ENCODE results near the gene DPH6. TPM values are rescaled to one million over a fixed set of nuclear protein-coding genes. Genes with fewer than 3 reads are reported as not detected.
"Not testable (repeated sequence)": the region's sequence is repeated elsewhere in the genome, so short reads cannot be mapped to it uniquely, and the experiment has no call there.

Gene DPH6
- 6.9 TPM for polyA plus RNA-seq (2013, experiment 1 of 2)
- polyA plus RNA-seq (2013, experiment 2 of 2): 6.5 TPM

- Histone ChIP-seq H3K4me1 (ENCODE audit: control insufficient read depth, insufficient read depth, low read length, poor library complexity, severe bottlenecking) (no peaks in the 10 kb centered on the region), H3K9me3 (ENCODE audit: control insufficient read depth, low read length) (no peaks in the 10 kb centered on the region), H3K27ac (ENCODE audit: low read depth, low read length, severe bottlenecking) (peak within 1 kb of the TSS; percentile 98), H3K4me3 (ENCODE audit: extremely low read depth, insufficient read depth, low read length, poor library complexity, severe bottlenecking) (peak within 1 kb of the TSS; percentile 48), H3K36me3 (ENCODE audit: control insufficient read depth, insufficient read depth, low read length) (no peaks in the 10 kb centered on the region)
- WGBS, 2 experiments (ENCODE audit: insufficient coverage in 2 of 2): 37 to 41% methylated on average over 35 to 48 of the region's 66 CpGs
Measured at GRCh38 chr15:35545824-35546510, at the start of gene DPH6. Gene DPH6, minus strand, starts transcription at chr15:35546165. Its CDS starts 24 bp downstream, at chr15:35546141.

GRCh38 chr15:35595656-35596055, 49.7 kb upstream of the DPH6 start:
- H3K27ac ChIP-seq (ENCODE audit: low read depth, low read length, severe bottlenecking): no peak overlapping the region
- H3K36me3 ChIP-seq (ENCODE audit: control insufficient read depth, insufficient read depth, low read length): no peaks in the 10 kb centered on the region
- H3K4me1 ChIP-seq (ENCODE audit: control insufficient read depth, insufficient read depth, low read length, poor library complexity, severe bottlenecking): no peaks in the 10 kb centered on the region
- no peak overlapping the region for H3K4me3 ChIP-seq (ENCODE audit: extremely low read depth, insufficient read depth, low read length, poor library complexity, severe bottlenecking)
- H3K9me3 ChIP-seq (ENCODE audit: control insufficient read depth, low read length): no peaks in the 10 kb centered on the region
- WGBS, 2 experiments (ENCODE audit: insufficient coverage in 2 of 2): no CpG with 5 or more reads among the region's 1 CpG

GRCh38 chr15:35591987-35592386, 46.0 kb upstream of the DPH6 start:
- not testable (repeated sequence) for H3K36me3 ChIP-seq (ENCODE audit: control insufficient read depth, insufficient read depth, low read length); H3K27ac ChIP-seq (ENCODE audit: low read depth, low read length, severe bottlenecking); H3K4me1 ChIP-seq (ENCODE audit: control insufficient read depth, insufficient read depth, low read length, poor library complexity, severe bottlenecking); H3K9me3 ChIP-seq (ENCODE audit: control insufficient read depth, low read length); H3K4me3 ChIP-seq (ENCODE audit: extremely low read depth, insufficient read depth, low read length, poor library complexity, severe bottlenecking)
- no CpG with 5 or more reads among the region's 2 CpGs for WGBS, 2 experiments (ENCODE audit: insufficient coverage in 2 of 2)

- Histone ChIP-seq H3K36me3 (ENCODE audit: control insufficient read depth, insufficient read depth, low read length) (no peaks in the 10 kb centered on the region), H3K4me3 (ENCODE audit: extremely low read depth, insufficient read depth, low read length, poor library complexity, severe bottlenecking) (no peak overlapping the region), H3K27ac (ENCODE audit: low read depth, low read length, severe bottlenecking) (no peak overlapping the region), H3K4me1 (ENCODE audit: control insufficient read depth, insufficient read depth, low read length, poor library complexity, severe bottlenecking) (no peaks in the 10 kb centered on the region), H3K9me3 (ENCODE audit: control insufficient read depth, low read length) (no peaks in the 10 kb centered on the region)
- WGBS, 2 experiments (ENCODE audit: insufficient coverage in 2 of 2): 80 to 86% methylated on average over 1 of the region's 1 CpG
Measured at GRCh38 chr15:35583863-35584528, 38.0 kb upstream of the DPH6 start.

GRCh38 chr15:35580606-35581005, 34.6 kb upstream of the DPH6 start:
- Histone ChIP-seq H3K4me1 (ENCODE audit: control insufficient read depth, insufficient read depth, low read length, poor library complexity, severe bottlenecking) (no peaks in the 10 kb centered on the region), H3K4me3 (ENCODE audit: extremely low read depth, insufficient read depth, low read length, poor library complexity, severe bottlenecking) (no peak overlapping the region), H3K36me3 (ENCODE audit: control insufficient read depth, insufficient read depth, low read length) (no peaks in the 10 kb centered on the region), H3K9me3 (ENCODE audit: control insufficient read depth, low read length) (no peaks in the 10 kb centered on the region), H3K27ac (ENCODE audit: low read depth, low read length, severe bottlenecking) (no peak overlapping the region)
- WGBS, 2 experiments (ENCODE audit: insufficient coverage in 2 of 2): 86 to 100% methylated on average over 1 of the region's 3 CpGs

- no peaks in the 10 kb centered on the region for H3K36me3 ChIP-seq (ENCODE audit: control insufficient read depth, insufficient read depth, low read length)
- no peaks in the 10 kb centered on the region for H3K4me1 ChIP-seq (ENCODE audit: control insufficient read depth, insufficient read depth, low read length, poor library complexity, severe bottlenecking)
- no peak overlapping the region for H3K27ac ChIP-seq (ENCODE audit: low read depth, low read length, severe bottlenecking)
- no CpG with 5 or more reads among the region's 1 CpG for WGBS, 2 experiments (ENCODE audit: insufficient coverage in 2 of 2)
- no peak overlapping the region for H3K4me3 ChIP-seq (ENCODE audit: extremely low read depth, insufficient read depth, low read length, poor library complexity, severe bottlenecking)
- no peaks in the 10 kb centered on the region for H3K9me3 ChIP-seq (ENCODE audit: control insufficient read depth, low read length)
Measured at GRCh38 chr15:35567392-35567791, 21.4 kb upstream of the DPH6 start.

GRCh38 chr15:35566991-35567390, 21.0 kb upstream of the DPH6 start:
- no peak overlapping the region for H3K4me3 ChIP-seq (ENCODE audit: extremely low read depth, insufficient read depth, low read length, poor library complexity, severe bottlenecking)
- no peak overlapping the region for H3K27ac ChIP-seq (ENCODE audit: low read depth, low read length, severe bottlenecking)
- 88 to 90% methylated on average over 3 of the region's 3 CpGs for WGBS, 2 experiments (ENCODE audit: insufficient coverage in 2 of 2)
- H3K9me3 ChIP-seq (ENCODE audit: control insufficient read depth, low read length): no peaks in the 10 kb centered on the region
- no peaks in the 10 kb centered on the region for H3K4me1 ChIP-seq (ENCODE audit: control insufficient read depth, insufficient read depth, low read length, poor library complexity, severe bottlenecking)
- H3K36me3 ChIP-seq (ENCODE audit: control insufficient read depth, insufficient read depth, low read length): no peaks in the 10 kb centered on the region

- Histone ChIP-seq H3K4me1 (ENCODE audit: control insufficient read depth, insufficient read depth, low read length, poor library complexity, severe bottlenecking) (no peaks in the 10 kb centered on the region), H3K4me3 (ENCODE audit: extremely low read depth, insufficient read depth, low read length, poor library complexity, severe bottlenecking) (no peak overlapping the region), H3K36me3 (ENCODE audit: control insufficient read depth, insufficient read depth, low read length) (no peaks in the 10 kb centered on the region), H3K27ac (ENCODE audit: low read depth, low read length, severe bottlenecking) (no peak overlapping the region), H3K9me3 (ENCODE audit: control insufficient read depth, low read length) (no peaks in the 10 kb centered on the region)
- WGBS, 2 experiments (ENCODE audit: insufficient coverage in 2 of 2): 87 to 100% methylated on average over 1 to 2 of the region's 3 CpGs
Measured at GRCh38 chr15:35565901-35566300, 19.9 kb upstream of the DPH6 start.

GRCh38 chr15:35562641-35563040, 16.7 kb upstream of the DPH6 start:
- no CpG with 5 or more reads among the region's 1 CpG for WGBS, 2 experiments (ENCODE audit: insufficient coverage in 2 of 2)

GRCh38 chr15:35561308-35561707, 15.3 kb upstream of the DPH6 start:
- H3K27ac ChIP-seq (ENCODE audit: low read depth, low read length, severe bottlenecking): no peak overlapping the region
- no peaks in the 10 kb centered on the region for H3K4me1 ChIP-seq (ENCODE audit: control insufficient read depth, insufficient read depth, low read length, poor library complexity, severe bottlenecking)
- H3K9me3 ChIP-seq (ENCODE audit: control insufficient read depth, low read length): no peaks in the 10 kb centered on the region
- no CpG with 5 or more reads among the region's 1 CpG for WGBS, 2 experiments (ENCODE audit: insufficient coverage in 2 of 2)
- H3K36me3 ChIP-seq (ENCODE audit: control insufficient read depth, insufficient read depth, low read length): no peaks in the 10 kb centered on the region
- H3K4me3 ChIP-seq (ENCODE audit: extremely low read depth, insufficient read depth, low read length, poor library complexity, severe bottlenecking): no peak overlapping the region

More at GRCh38 chr15:35562641-35563040, 16.7 kb upstream of the DPH6 start:
- Histone ChIP-seq H3K9me3 (ENCODE audit: control insufficient read depth, low read length) (no peaks in the 10 kb centered on the region), H3K4me1 (ENCODE audit: control insufficient read depth, insufficient read depth, low read length, poor library complexity, severe bottlenecking) (no peaks in the 10 kb centered on the region), H3K36me3 (ENCODE audit: control insufficient read depth, insufficient read depth, low read length) (no peaks in the 10 kb centered on the region), H3K27ac (ENCODE audit: low read depth, low read length, severe bottlenecking) (no peak overlapping the region), H3K4me3 (ENCODE audit: extremely low read depth, insufficient read depth, low read length, poor library complexity, severe bottlenecking) (no peak overlapping the region)

GRCh38 chr15:35560870-35561269, 14.9 kb upstream of the DPH6 start:
- H3K36me3 ChIP-seq (ENCODE audit: control insufficient read depth, insufficient read depth, low read length): no peaks in the 10 kb centered on the region
- no peaks in the 10 kb centered on the region for H3K9me3 ChIP-seq (ENCODE audit: control insufficient read depth, low read length)
- WGBS, 2 experiments (ENCODE audit: insufficient coverage in 2 of 2): 100% methylated on average over 1 to 2 of the region's 2 CpGs
- H3K27ac ChIP-seq (ENCODE audit: low read depth, low read length, severe bottlenecking): no peak overlapping the region
- no peak overlapping the region for H3K4me3 ChIP-seq (ENCODE audit: extremely low read depth, insufficient read depth, low read length, poor library complexity, severe bottlenecking)
- no peaks in the 10 kb centered on the region for H3K4me1 ChIP-seq (ENCODE audit: control insufficient read depth, insufficient read depth, low read length, poor library complexity, severe bottlenecking)
